HepG2 (cell line): ENCODE results near the gene RAB3GAP1. TPM values are rescaled to one million over a fixed set of nuclear protein-coding genes. Genes with fewer than 3 reads are reported as not detected.

Source experiments
- ATAC-seq: fragments of 200-7000 bp; cut with Tn5 transposase; 3 replicates; pipeline ENCODE4 v1.9.1; 2020; ENCODE audit warnings: mild to moderate bottlenecking, moderate library complexity
- BruUV-seq: library from RNA; stranded (reverse); fragments of 400-500 nt; replicated peaks from 2 replicates; lab custom pipeline; 2021; lab: Mats Ljungman, UMichigan
- CTCF ChIA-PET: fragments of 300-600 bp; formaldehyde crosslinking; extraction: SDS; loops from one replicate; lab custom pipeline; 2021; ENCODE audit warnings: low total read pairs, inconsistent platforms, low intra/inter-chr PET ratio; lab: Yijun Ruan, JAX
- POLR2A ChIA-PET: fragments of 350-600 bp; sonication (Branson Sonifier 250); formaldehyde crosslinking; loops from one replicate; lab custom pipeline; 2020; ENCODE audit warnings: antibody characterized with exemption, inconsistent platforms; lab: Yijun Ruan, JAX
- DNase-seq: peaks from one replicate; pipeline ENCODE4 v3.0.0-alpha.2; 2015; ENCODE audit warnings: low spot score
- FAIRE-seq: peaks from 3 replicates; lab custom pipeline; 2011; peaks lifted over from hg19 to GRCh38; lab: Jason Lieb, UNC
- H2AFZ ChIP-seq: one replicate; pipeline ENCODE4 v1.6.1; 2011; ENCODE audit warnings: low read length, inconsistent platforms
- H3K27ac ChIP-seq: fragments of 300-600 bp; 3 replicates; pipeline ENCODE4 v1.8.0; 2011; ENCODE audit warnings: mixed run types, mild to moderate bottlenecking, mixed read lengths, low read length, inconsistent platforms; ENCODE audit not compliant: insufficient read depth; ENCODE audit errors: extremely low read length
- H3K27me3 ChIP-seq, 2 experiments: fragments of 200-600 bp in 1 of 2; 2 replicates in 1 of 2; 3 replicates in 1 of 2; pipeline versions ENCODE4 v1.6.0 to v1.8.0; 2011; ENCODE audit warnings: low read length in 2 of 2, mild to moderate bottlenecking in 2 of 2, moderate library complexity in 2 of 2, inconsistent platforms in 1 of 2; ENCODE audit not compliant: insufficient read depth in 2 of 2, control insufficient read depth in 1 of 2
- H3K36me3 ChIP-seq, 2 experiments: fragments of 200-600 bp in 1 of 2; replicated peaks in 1 of 2; 2 replicates in 1 of 2; 3 replicates in 1 of 2; pipeline versions ENCODE4 v1.5.1 to v1.8.0; 2011; ENCODE audit warnings: low read length in 2 of 2, inconsistent platforms in 1 of 2; ENCODE audit not compliant: insufficient read depth in 2 of 2, control insufficient read depth in 1 of 2
- H3K4me1 ChIP-seq: 2 replicates; pipeline ENCODE4 v1.5.1; 2012; ENCODE audit warnings: low read length, inconsistent platforms; ENCODE audit not compliant: insufficient read depth
- H3K4me2 ChIP-seq: 2 replicates; pipeline ENCODE4 v1.6.0; 2011; ENCODE audit warnings: low read depth, low read length, inconsistent platforms
- H3K4me3 ChIP-seq, 3 experiments: fragments of 200-600 bp in 1 of 3; sonication (generic), shearing (Covaris generic) in 1 of 3; replicated peaks in 1 of 3; 2 replicates each; pipeline ENCODE4 v1.5.1; 2011 to 2016; ENCODE audit warnings: low read length in 3 of 3, inconsistent platforms in 2 of 3, low read depth in 2 of 3, mild to moderate bottlenecking in 2 of 3, control low read depth in 1 of 3, mixed read lengths in 1 of 3; ENCODE audit not compliant: insufficient read depth in 1 of 3
- H3K79me2 ChIP-seq: one replicate; pipeline ENCODE4 v1.6.1; 2011; ENCODE audit warnings: low read length, inconsistent platforms; ENCODE audit not compliant: insufficient read depth
- H3K9ac ChIP-seq: 2 replicates; pipeline ENCODE4 v1.6.0; 2011; ENCODE audit warnings: mild to moderate bottlenecking, low read depth, low read length, inconsistent platforms; ENCODE audit not compliant: insufficient read depth
- H3K9me3 ChIP-seq: 2 replicates; pipeline ENCODE4 v1.5.1; 2012; ENCODE audit warnings: mild to moderate bottlenecking, low read length
- H4K20me1 ChIP-seq: 2 replicates; pipeline ENCODE4 v1.6.0; 2011; ENCODE audit warnings: inconsistent platforms, mild to moderate bottlenecking, low read length, moderate library complexity; ENCODE audit not compliant: insufficient read depth
- KIAA2018 ChIP-seq: sonication (generic); formaldehyde crosslinking; IDR thresholded peaks from 2 replicates; pipeline ENCODE4 v1.5.0; 2020; ENCODE audit warnings: mild to moderate bottlenecking, missing genetic modification reagents, borderline replicate concordance
- NFE2L2 ChIP-seq: fragments of 150-350 bp; IDR thresholded peaks from 2 replicates; pipeline ENCODE4 v1.6.1; 2014; ENCODE audit warnings: low read length
- ZNF205 ChIP-seq: IDR thresholded peaks from 2 replicates; pipeline ENCODE4 v1.6.1; 2018; ENCODE audit warnings: missing biosample characterization, missing genetic modification reagents
- ZNF672 ChIP-seq: sonication (generic); formaldehyde crosslinking; IDR thresholded peaks from 2 replicates; pipeline ENCODE4 v1.8.1; 2022; ENCODE audit warnings: missing genetic modification reagents
- WGBS: methylation state at CpG from one replicate; pipeline ENCODE4 v1.1.6; 2017; ENCODE audit warnings: low lambda C conversion rate; 5-methylcytosine and 5-hydroxymethylcytosine counted together
- in situ Hi-C: cut with HindIII; loops from 2 replicates; pipeline ENCODE4 v1.10.0; 2017; ENCODE audit warnings: low pct_unique_long_range_greater_than_20kb; ENCODE audit not compliant: extremely low pct_ligation_motif_present
- intact Hi-C: fragments of 100-400 bp; cut with micrococcal nuclease; formaldehyde crosslinking; loops from one replicate; pipeline ENCODE4 v1.10.0; 2022; ENCODE audit not compliant: unreplicated experiment
- polyA plus RNA-seq, 8 experiments: library from polyadenylated mRNA; depleted of rRNA in 3 of 8; stranded (reverse) in 7 of 8; unstranded in 1 of 8; fragments of >200 nt; fragmentation: Illumina TruSeq in 4 of 8; extraction: Trizol in 4 of 8; gene quantifications; 2 replicates each; pipeline versions ENCODE4 v1.2.1 to v1.2.3, GENCODE V29; 2011 to 2016; ENCODE audit warnings: low read depth in 4 of 8, missing spikeins in 1 of 8, mixed read lengths in 1 of 8; ENCODE audit not compliant: insufficient read depth in 1 of 8
- total RNA-seq, 5 experiments: library from RNA; depleted of rRNA; stranded (reverse); fragments of >200 nt; fragmentation: Illumina TruSeq; extraction: Trizol; gene quantifications; 2 replicates each; pipeline ENCODE4 v1.2.3, GENCODE V29; 2016; ENCODE audit warnings: low read depth in 1 of 5

The RAB3GAP1 gene
- total and polyA plus RNA-seq, 2 of the 13 experiments (the other 11 are each of a cell fraction or from before 2014, with no cell fraction given): 15.2 to 48.8 TPM

DNA sequence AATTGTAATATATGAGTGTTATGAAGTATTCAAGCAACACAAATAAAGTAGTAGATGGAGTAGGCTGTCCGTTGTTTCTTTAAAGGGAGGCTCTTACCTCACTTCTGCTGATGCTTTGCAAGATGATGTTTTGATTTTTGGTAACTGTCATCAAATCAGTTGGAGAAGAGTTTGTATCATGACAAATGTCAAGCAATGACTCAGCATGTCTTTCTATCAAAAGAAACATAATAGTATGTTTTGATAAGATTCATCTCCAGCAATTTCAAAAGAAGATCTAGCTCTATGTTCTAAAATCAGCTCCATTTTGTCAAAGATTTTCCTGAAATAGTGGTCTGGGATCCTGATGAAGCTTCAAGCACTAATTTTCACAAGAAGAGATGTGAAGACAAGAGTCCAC lies 30.5 kb upstream of the RAB3GAP1 start:
- POLR2A ChIA-PET: no interaction called here
- FAIRE-seq (no peak), ATAC-seq (no peak), DNase-seq (no peak)
- no peak overlapping the region for H3K27ac ChIP-seq
- BruUV-seq: no TSS peak
- H3K4me3 ChIP-seq: no peak overlapping the region
- H4K20me1 ChIP-seq: no peaks in the 10 kb centered on the region
- no peak overlapping the region for H2AFZ ChIP-seq
- WGBS: 58% methylated on average over 1 of the region's 1 CpG
- H3K36me3 ChIP-seq: no peaks in the 10 kb centered on the region
- no peaks in the 10 kb centered on the region for H3K9me3 ChIP-seq
- H3K4me2 ChIP-seq: no peak overlapping the region
- H3K79me2 ChIP-seq: no peaks in the 10 kb centered on the region
- H3K4me1 ChIP-seq: 0 out of 2 replicates have a peak, but pooled peaks cover 7% of the 10 kb centered on the region
- no peak overlapping the region for H3K9ac ChIP-seq
- CTCF ChIA-PET: no interaction called here
- TF ChIP-seq KIAA2018 (CRISPR knock-in tag): no peak
- no peak for TF ChIP-seq ZNF672 (CRISPR knock-in tag)
- peak; percentile 74 for TF ChIP-seq NFE2L2
- TF ChIP-seq ZNF205 (CRISPR knock-in tag): no peak
- no peaks in the 10 kb centered on the region for H3K27me3 ChIP-seq
- in situ Hi-C loops (no loop called here), intact Hi-C loops (no loop called here)
